Lung microvascular endothelial cell (primary cell): ENCODE data around the gene OGFRL1. TPM values are rescaled to one million over a fixed set of nuclear protein-coding genes. Genes with fewer than 3 reads are reported as not detected.

Source experiments
- DNase-seq, 2 donors: peaks; one replicate each; pipeline versions ENCODE4 v3.0.0 to v3.0.0-alpha.2; 2010; ENCODE audit warnings: low read depth in 2 of 2
- total RNA-seq: library from RNA; depleted of rRNA; stranded (reverse); fragments of >200 nt; gene quantifications from 2 replicates; pipeline ENCODE4 v1.2.1, GENCODE V29; 2014

Gene OGFRL1
- total RNA-seq, 1 donor from 2014 or later: 4.0 TPM

DNA sequence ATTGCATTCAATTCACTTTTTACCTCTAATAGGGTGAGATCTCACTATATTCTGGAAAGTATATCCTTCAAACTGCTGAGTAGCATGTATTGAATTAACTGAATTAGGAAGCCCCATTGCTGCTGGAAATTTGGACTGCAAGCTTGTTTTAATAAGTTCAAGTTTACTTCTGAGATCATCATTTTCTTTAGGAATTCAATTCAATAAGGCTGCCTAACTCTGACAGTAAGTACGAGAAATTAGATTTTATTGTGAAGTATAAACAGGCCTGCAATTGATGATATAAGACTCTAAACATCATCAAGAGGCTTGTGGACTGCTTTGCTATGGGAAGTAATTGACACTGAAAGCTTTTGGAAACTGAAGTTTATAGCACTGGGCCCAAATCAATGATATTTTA is 44.4 kb downstream of the OGFRL1 start:
- DNase-seq: no peak

- DNase-seq: peak in 1 of 2 donors; percentile 73
Measured at GRCh38 chr6:71333697-71334096, 45.1 kb downstream of the OGFRL1 start.

DNA sequence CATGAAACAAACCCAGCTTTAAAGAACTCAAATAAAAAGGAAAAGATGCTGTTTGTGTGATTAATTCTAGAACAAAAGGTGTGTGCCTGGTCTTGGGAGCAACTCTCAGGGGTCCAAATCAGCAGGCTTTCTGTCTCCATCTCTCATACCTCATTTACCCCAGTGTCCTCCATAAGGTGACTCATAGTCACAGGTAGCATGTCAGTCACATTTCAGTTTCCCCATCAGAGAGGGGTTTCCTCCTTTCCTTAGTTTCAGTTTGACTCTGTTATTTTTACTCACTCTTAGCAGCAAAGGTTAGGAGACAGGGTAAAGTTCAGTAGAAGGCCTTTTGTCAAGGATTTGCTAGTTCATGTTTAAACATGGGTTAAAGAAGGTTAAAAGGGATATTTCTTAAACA is 46.2 kb downstream of the OGFRL1 start:
- DNase-seq: peak; percentile 8 to 21

GRCh38 chr6:71335544-71335943 is 46.9 kb downstream of the OGFRL1 start:
- DNase-seq: no peak

DNA sequence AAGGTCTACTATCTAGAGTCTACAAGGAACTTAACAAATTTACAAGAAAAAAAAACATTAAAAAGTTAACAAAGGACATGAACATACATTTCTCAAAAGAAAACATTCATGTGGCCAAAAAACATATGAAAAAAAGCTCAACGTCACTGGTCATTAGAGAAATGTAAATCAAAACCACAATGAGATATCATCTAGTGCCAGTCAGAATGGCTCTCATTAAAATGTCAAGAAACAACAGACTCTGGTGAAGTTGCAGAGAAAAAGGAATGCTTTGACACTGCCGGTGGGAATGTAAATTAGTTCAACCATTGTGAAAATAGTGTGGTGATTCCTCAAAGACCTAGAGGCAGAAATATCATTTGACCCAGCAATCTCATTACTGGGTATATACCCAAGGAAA is 48.3 kb downstream of the OGFRL1 start:
- DNase-seq: no peak

DNA sequence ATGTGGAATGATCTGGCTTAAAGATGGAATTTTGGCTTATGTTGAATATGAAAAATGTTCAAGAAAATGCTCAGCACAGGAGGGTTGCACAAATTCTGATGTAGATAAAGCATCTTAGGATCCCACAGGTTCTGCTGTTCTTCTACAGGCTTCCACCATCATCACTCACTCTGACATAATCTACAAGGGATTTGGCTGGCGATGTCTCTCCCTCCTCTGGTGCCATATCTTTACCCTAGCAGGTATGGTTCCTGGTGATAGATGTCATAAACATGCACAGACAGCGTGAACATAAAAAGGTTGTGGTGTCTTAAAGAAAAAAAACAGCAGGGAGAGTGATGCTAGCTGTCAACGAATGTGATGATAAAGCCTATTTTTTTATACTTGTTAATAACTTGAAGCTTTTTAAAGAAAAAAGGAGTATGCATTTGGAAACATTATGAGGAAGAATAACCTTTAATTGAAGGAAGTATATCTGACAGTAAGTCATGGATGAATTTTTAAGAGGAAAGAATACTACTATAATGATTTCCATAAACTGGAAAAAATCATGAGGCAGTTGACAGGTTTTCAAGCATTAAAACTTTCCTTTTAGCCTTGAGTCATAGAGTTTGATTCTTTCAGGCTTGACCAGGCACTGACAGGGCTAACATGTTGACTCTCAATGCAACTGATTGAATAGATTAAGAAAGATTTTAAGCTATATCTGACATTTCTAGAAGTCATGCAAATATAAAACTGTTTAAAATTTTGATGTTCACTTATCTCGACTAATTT is 50.1 kb downstream of the OGFRL1 start:
- no peak for DNase-seq

DNA sequence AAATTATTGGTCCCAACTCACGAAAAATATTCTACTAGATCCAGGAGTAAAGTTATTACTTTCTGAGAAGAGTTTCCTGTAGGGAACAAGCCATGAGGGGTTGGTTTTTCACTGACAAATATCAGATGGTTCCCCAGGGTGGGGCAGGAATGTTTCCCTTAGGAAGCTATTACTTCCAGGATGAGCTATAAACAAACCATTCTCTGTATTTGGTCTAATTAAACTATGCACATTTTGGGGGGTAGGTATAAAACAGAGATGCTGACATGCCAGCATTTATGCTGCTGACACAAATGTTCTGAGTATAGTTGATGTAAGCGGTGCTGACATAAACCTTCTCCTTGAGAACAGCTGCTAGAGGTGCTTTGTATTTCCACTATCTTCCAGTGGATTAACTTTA is 54.2 kb downstream of the OGFRL1 start:
- DNase-seq: no peak

DNA sequence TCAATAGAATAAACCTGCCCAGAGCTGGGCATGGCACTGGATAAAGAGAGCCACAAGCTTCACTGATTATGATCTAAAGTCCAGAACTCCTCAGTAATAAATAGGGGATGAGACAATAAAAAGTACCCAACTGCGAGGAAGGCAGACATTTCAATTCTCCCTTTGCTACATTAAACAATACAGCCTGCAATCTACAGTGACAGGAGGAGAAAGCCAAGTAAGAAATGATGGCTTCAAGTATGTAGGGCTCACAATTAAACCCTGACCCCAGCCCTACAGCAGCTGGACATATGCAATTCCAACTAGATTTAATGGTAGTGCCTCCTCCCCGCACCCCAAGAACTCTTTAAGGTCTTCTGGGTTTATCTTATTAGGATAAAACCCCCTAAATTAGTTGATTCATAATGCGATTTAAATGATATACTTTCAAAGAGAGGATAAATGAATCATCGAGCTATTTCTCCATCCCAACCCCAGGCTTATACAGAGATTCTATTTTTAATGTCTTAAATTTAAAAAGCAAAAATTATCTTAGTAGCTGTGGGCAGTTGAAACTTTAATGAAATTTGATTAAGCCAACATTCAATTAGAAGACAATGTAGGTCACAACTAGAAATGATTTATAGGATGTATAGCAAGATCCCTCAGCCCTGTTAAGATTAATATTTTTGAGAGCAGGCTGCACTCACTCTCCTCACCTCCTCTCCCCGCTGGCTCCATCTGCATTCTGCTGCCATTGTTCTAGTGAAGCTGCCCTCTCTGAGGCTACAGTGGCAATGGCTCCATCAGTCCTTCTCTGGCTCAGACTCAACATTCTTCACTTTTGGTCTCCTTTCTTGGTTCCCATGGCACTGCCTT is 57.1 kb downstream of the OGFRL1 start:
- DNase-seq: no peak

GRCh38 chr6:71346334-71346694 is 57.7 kb downstream of the OGFRL1 start:
- no peak for DNase-seq

GRCh38 chr6:71347119-71347518 is 58.5 kb downstream of the OGFRL1 start:
- DNase-seq: no peak

DNA sequence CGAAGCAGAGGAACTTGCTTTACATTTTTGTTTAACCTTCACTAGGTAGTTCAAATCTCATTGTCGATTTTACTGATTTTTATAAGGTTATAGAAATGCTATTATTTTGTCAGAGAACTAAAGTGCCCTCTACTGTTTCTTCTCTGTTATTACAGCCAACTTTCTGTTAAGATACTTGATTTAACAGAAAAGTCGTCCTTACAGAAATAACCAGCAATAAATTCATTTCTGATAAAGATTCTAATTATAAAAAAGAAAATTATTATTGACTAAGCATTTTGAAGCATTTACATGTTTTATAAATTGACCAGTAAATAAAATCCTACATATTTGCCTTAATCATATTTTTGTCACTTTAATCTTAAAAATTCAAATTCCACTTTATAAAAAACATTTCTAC is 60.8 kb downstream of the OGFRL1 start:
- DNase-seq: peak; percentile 46 to 56

GRCh38 chr6:71349976-71350615 is 61.5 kb downstream of the OGFRL1 start:
- DNase-seq: peak in 1 of 2 donors; percentile 68

DNA sequence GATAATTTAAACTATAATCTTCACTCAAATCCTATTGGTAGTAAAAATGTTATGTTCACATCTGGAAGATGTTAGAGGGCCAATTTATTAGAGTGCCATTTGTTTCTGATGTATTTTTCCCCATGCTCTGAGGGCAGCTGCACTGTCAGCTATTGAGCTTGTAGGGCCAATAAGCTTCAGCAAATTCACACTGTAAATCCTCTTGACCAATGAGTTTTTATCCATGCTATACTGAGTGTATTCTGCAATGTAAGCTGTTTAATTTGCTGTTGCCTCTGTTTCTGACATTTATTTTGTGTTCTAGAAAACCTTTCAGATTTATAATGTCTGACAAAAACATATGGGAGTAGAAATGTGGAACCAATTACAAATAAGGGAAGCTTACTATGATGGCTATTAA is 62.6 kb downstream of the OGFRL1 start:
- no peak for DNase-seq
